ENCODE data around the gene CCR7. TPM values are rescaled to one million over a fixed set of nuclear protein-coding genes. Genes with fewer than 3 reads are reported as not detected.

Gene CCR7
- total RNA-seq, 1 donor from 2014 or later: not detected

DNA sequence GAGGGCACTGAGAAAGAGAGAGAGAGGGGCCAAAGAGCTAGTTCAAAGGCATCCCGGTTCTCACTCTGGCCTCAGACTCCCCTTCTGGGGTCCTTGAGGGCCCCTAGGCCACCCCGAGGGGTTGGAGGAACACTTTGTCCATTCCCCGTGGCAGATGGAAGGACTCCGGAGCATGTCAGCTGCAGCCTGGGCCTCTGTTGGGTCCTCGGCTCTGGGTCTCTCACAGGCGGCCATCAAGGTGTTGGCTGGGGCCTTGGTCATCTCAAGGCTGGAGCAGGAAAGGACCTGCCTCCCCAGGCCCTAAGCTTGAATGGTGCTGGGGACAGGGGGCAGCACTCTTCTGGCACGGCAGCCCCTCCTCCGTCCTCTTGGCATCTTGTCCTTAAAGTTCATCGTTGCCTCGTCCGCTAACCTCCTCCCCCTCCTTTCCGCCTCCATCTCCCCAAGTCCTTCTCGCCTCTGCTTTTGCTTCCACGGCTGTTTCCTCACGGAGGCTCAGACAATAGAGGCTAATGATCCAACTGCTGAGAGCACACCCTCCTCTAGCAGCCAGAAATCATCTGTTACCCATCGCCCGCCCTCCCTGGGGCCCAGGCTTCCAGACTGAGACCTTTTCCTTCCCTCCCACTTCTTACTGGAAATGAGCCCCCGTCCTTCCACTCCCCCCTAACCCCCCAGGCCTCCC is 23.3 kb downstream of the CCR7 start:
- Histone ChIP-seq H3K4me3 (ENCODE audit: insufficient read depth, low read depth, low read length) (no peak overlapping the region), H3K9ac (ENCODE audit: low read length) (peak overlapping the region; percentile 54), H3K27me3 (ENCODE audit: insufficient read depth, low read length) (no peaks in the 10 kb centered on the region), H4K20me1 (ENCODE audit: insufficient read depth, low read length) (no peaks in the 10 kb centered on the region), H3K9me3 (ENCODE audit: insufficient read depth, low read depth, low read length) (no peaks in the 10 kb centered on the region), H3K4me1 (ENCODE audit: insufficient read depth, low read length) (peaks cover 18% of the 10 kb centered on the region), H3K27ac (ENCODE audit: low read depth, low read length) (peak overlapping the region; percentile 61), H3K79me2 (ENCODE audit: insufficient read depth, low read length) (no peaks in the 10 kb centered on the region), H2AFZ (ENCODE audit: low read depth, low read length) (no peak overlapping the region), H3K36me3 (ENCODE audit: insufficient read depth, low read length) (no peaks in the 10 kb centered on the region), H3K4me2 (ENCODE audit: low read length) (peak overlapping the region; percentile 11)
- Mint-ChIP-seq H3K27ac (ENCODE audit: unreplicated experiment) (peak overlapping the region; percentile 92), H3K4me1 (ENCODE audit: low read depth, unreplicated experiment) (peaks cover 10% of the 10 kb centered on the region), H3K4me3 (ENCODE audit: unreplicated experiment) (no peak overlapping the region), H3K36me3 (ENCODE audit: low read depth, unreplicated experiment) (no peaks in the 10 kb centered on the region), H3K27me3 (ENCODE audit: low read depth, unreplicated experiment) (peaks cover 13% of the 10 kb centered on the region), H3K9me3 (ENCODE audit: unreplicated experiment) (peaks cover 5% of the 10 kb centered on the region)
- DNase-seq (ENCODE audit: low read depth) (no peak), FAIRE-seq (no peak)
- no peak for TF ChIP-seq EZH2 (IDR thresholded peaks at IDR 0.05; ENCODE audit: insufficient read depth, low read length)
- TF ChIP-seq, protein P1, sequence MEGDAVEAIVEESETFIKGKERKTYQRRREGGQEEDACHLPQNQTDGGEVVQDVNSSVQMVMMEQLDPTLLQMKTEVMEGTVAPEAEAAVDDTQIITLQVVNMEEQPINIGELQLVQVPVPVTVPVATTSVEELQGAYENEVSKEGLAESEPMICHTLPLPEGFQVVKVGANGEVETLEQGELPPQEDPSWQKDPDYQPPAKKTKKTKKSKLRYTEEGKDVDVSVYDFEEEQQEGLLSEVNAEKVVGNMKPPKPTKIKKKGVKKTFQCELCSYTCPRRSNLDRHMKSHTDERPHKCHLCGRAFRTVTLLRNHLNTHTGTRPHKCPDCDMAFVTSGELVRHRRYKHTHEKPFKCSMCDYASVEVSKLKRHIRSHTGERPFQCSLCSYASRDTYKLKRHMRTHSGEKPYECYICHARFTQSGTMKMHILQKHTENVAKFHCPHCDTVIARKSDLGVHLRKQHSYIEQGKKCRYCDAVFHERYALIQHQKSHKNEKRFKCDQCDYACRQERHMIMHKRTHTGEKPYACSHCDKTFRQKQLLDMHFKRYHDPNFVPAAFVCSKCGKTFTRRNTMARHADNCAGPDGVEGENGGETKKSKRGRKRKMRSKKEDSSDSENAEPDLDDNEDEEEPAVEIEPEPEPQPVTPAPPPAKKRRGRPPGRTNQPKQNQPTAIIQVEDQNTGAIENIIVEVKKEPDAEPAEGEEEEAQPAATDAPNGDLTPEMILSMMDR (IDR thresholded peaks at IDR 0.05; ENCODE audit: insufficient read depth, low read depth, low read length): no peak

DNA sequence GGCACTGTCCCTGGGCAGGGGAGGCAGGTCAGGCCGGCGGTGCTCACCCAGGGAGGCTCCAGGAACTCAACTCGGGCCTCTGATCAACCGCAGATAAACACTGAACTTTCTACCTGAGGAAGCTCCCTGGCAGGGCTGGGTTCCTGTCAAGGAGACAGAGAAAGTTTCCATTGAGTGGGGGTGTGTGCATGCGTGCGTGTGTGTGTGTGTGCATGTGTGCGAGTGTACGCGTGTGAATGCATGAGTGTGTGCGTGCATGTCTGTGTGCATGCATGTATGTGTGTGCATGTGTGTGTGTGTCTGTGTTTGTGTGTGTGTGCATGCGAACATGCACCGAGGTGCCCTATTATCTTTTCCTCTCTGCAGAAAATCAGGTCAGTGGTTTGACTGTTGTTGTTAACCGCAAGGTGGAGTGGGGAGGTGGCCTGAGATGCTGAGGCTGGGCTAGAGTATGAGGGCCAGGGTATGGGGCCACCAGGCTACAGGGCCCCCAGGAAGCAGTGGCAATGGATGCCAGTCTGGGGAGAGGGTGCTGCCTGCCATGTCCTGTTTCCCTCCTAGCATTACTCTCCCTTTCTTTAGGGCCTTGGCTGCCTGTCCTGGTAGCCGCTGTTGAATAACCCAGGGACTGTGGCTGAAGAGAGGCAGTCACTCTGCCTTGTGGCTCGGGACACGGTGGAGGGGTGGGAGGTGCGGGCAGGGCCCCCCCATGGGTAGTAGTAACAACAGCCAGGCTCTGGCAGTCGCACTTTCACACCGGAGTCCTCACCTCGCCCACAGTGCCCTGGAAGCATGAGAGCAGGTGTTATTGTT is 24.0 kb downstream of the CCR7 start:
- peaks cover 4% of the 10 kb centered on the region for H3K9me3 Mint-ChIP-seq (ENCODE audit: unreplicated experiment)
- Histone ChIP-seq H3K79me2 (ENCODE audit: insufficient read depth, low read length) (no peaks in the 10 kb centered on the region), H4K20me1 (ENCODE audit: insufficient read depth, low read length) (no peaks in the 10 kb centered on the region), H3K4me3 (ENCODE audit: insufficient read depth, low read depth, low read length) (no peak overlapping the region), H3K27me3 (ENCODE audit: insufficient read depth, low read length) (no peaks in the 10 kb centered on the region), H3K4me1 (ENCODE audit: insufficient read depth, low read length) (peaks cover 25% of the 10 kb centered on the region), H3K36me3 (ENCODE audit: insufficient read depth, low read length) (no peaks in the 10 kb centered on the region), H2AFZ (ENCODE audit: low read depth, low read length) (no peak overlapping the region), H3K4me2 (ENCODE audit: low read length) (no peak overlapping the region), H3K9ac (ENCODE audit: low read length) (no peak overlapping the region), H3K9me3 (ENCODE audit: insufficient read depth, low read depth, low read length) (no peaks in the 10 kb centered on the region), H3K27ac (ENCODE audit: low read depth, low read length) (no peak overlapping the region)
- DNase-seq (ENCODE audit: low read depth) (no peak), FAIRE-seq (no peak)
- peaks cover 16% of the 10 kb centered on the region for H3K4me1 Mint-ChIP-seq (ENCODE audit: low read depth, unreplicated experiment)
- H3K27ac Mint-ChIP-seq (ENCODE audit: unreplicated experiment): no peak overlapping the region
- peaks cover 11% of the 10 kb centered on the region for H3K27me3 Mint-ChIP-seq (ENCODE audit: low read depth, unreplicated experiment)
- TF ChIP-seq, protein P1 (IDR thresholded peaks at IDR 0.05; ENCODE audit: insufficient read depth, low read depth, low read length): no peak
- no peak for TF ChIP-seq EZH2 (IDR thresholded peaks at IDR 0.05; ENCODE audit: insufficient read depth, low read length)
- H3K4me3 Mint-ChIP-seq (ENCODE audit: unreplicated experiment): no peak overlapping the region
- H3K36me3 Mint-ChIP-seq (ENCODE audit: low read depth, unreplicated experiment): no peaks in the 10 kb centered on the region

Measured in astrocyte (in vitro differentiated cells and primary cell).